GM18520 (cell line): ENCODE results near the gene TNRC6A.
"Not testable (repeated sequence)": the region's sequence is repeated elsewhere in the genome, so short reads cannot be mapped to it uniquely, and the experiment has no call there.

Source experiments
- ATAC-seq: cut with Tn5 transposase; IDR thresholded peaks from one replicate; pipeline ENCODE4 v1.9.1; 2021; ENCODE audit not compliant: unreplicated experiment

Gene TNRC6A

GRCh38 chr16:24841291-24841690 lies 111.8 kb downstream of the TNRC6A start:
- no peak for ATAC-seq

- no peak for ATAC-seq
Observed at GRCh38 chr16:24844101-24845030, 114.9 kb downstream of the TNRC6A start.

- not testable (repeated sequence) for ATAC-seq
Observed at GRCh38 chr16:24845031-24845365, 115.5 kb downstream of the TNRC6A start.

- no peak for ATAC-seq
Observed at GRCh38 chr16:24845726-24846547, 116.5 kb downstream of the TNRC6A start, which contains the start of gene SLC5A11. SLC5A11 (plus strand) TSS chr16:24845963; CDS start chr16:24858644, 12,681 bp downstream.

- ATAC-seq = no peak
Observed at GRCh38 chr16:24846548-24847357, 117.3 kb downstream of the TNRC6A start.

GRCh38 chr16:24847358-24847664 lies 117.9 kb downstream of the TNRC6A start:
- ATAC-seq = no peak

- ATAC-seq = no peak
Observed at GRCh38 chr16:24848065-24848464, 118.6 kb downstream of the TNRC6A start.

GRCh38 chr16:24849641-24850040 lies 120.2 kb downstream of the TNRC6A start:
- ATAC-seq = no peak

- no peak for ATAC-seq
Observed at GRCh38 chr16:24850289-24850938, 121.0 kb downstream of the TNRC6A start.

GRCh38 chr16:24851700-24852099 lies 122.2 kb downstream of the TNRC6A start:
- ATAC-seq = no peak

- no peak for ATAC-seq
Observed at GRCh38 chr16:24852281-24852721, 122.8 kb downstream of the TNRC6A start.

- no peak for ATAC-seq
Observed at GRCh38 chr16:24853169-24853824, 123.8 kb downstream of the TNRC6A start.

GRCh38 chr16:24853830-24854229 lies 124.4 kb downstream of the TNRC6A start:
- ATAC-seq = no peak

- no peak for ATAC-seq
Observed at GRCh38 chr16:24854607-24855171, 125.2 kb downstream of the TNRC6A start.

- no peak for ATAC-seq
Observed at GRCh38 chr16:24855678-24856077, 126.2 kb downstream of the TNRC6A start.

- ATAC-seq = not testable (repeated sequence)
Observed at GRCh38 chr16:24856871-24857270, 127.4 kb downstream of the TNRC6A start.

GRCh38 chr16:24858219-24859041 lies 129.0 kb downstream of the TNRC6A start:
- ATAC-seq = no peak

GRCh38 chr16:24861461-24861860 lies 132.0 kb downstream of the TNRC6A start:
- ATAC-seq = no peak
